NB4 (cell line): ENCODE data around the gene LYZL2.
"Not testable (repeated sequence)": the region's sequence is repeated elsewhere in the genome, so short reads cannot be mapped to it uniquely, and the experiment has no call there.

Experiments
- POLR2A ChIP-seq: IDR thresholded peaks from 2 replicates; pipeline ENCODE4 v1.6.1; 2011; ENCODE audit warnings: mild to moderate bottlenecking; ENCODE audit not compliant: insufficient read length; ENCODE audit errors: extremely low read depth
- TF ChIP-seq, protein P1 (sequence below): IDR thresholded peaks from one replicate; pipeline ENCODE4 v1.5.1; 2012; ENCODE audit warnings: low read depth, low read length
- TF ChIP-seq, protein P2 (sequence below): IDR thresholded peaks from 2 replicates; pipeline ENCODE4 v1.6.1; 2011; ENCODE audit warnings: low read depth, low read length

DNA sequence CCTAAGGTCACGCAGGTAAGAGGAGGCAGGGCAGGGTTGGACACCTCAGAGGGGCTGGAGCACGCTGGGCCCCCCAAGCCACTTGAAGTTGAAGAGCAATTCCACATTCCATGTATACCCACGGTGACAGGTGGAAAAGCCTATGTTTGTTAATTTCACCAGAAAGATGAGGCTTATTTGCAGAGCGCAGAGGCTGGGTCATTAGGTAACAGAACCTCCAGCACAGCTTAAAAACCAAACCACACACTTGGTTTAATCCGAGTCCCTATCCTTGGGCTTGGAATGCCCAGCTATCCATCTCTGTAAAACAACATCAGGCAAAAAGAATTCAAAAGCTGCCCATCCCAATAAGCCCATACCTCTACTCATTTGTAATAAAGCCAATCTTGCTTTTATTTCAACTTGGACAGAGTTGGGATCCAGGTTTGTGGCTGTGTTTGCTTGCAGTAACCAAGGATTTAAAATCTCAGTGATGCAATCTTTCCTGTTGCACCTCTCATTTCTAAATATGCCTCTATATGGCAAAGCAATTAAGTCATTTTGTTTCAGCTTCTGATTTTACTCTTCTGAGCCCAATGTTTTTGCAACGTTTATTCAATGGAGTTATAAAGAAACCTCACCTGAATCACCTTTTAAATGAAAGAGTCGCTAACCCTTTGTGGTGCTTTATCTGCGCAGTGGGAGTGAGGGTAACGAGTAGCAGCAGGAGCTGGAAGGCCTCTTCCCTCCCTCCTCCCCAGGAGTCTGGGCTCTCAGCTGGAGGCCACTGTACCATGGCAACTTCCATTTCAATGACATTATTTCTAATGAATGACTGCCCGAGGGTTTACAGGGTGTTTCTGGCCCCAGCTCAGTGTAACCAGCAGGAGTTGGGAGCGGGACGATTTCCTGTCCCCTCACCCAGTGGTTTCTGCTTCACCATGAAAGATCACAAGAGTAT lies 32.8 kb downstream of the LYZL2 start:
- TF ChIP-seq, protein P1, sequence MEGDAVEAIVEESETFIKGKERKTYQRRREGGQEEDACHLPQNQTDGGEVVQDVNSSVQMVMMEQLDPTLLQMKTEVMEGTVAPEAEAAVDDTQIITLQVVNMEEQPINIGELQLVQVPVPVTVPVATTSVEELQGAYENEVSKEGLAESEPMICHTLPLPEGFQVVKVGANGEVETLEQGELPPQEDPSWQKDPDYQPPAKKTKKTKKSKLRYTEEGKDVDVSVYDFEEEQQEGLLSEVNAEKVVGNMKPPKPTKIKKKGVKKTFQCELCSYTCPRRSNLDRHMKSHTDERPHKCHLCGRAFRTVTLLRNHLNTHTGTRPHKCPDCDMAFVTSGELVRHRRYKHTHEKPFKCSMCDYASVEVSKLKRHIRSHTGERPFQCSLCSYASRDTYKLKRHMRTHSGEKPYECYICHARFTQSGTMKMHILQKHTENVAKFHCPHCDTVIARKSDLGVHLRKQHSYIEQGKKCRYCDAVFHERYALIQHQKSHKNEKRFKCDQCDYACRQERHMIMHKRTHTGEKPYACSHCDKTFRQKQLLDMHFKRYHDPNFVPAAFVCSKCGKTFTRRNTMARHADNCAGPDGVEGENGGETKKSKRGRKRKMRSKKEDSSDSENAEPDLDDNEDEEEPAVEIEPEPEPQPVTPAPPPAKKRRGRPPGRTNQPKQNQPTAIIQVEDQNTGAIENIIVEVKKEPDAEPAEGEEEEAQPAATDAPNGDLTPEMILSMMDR: not testable (repeated sequence)
- TF ChIP-seq, protein P2, sequence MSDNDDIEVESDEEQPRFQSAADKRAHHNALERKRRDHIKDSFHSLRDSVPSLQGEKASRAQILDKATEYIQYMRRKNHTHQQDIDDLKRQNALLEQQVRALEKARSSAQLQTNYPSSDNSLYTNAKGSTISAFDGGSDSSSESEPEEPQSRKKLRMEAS: not testable (repeated sequence)
- not testable (repeated sequence) for TF ChIP-seq POLR2A
